Right lobe of liver (tissue), 6 donors: ENCODE data around the gene RNF34. TPM values are rescaled to one million over a fixed set of nuclear protein-coding genes. Genes with fewer than 3 reads are reported as not detected.

Experiments used
- ATAC-seq, 4 donors: fragments of 200-7000 bp; cut with Tn5 transposase; one replicate each; pipeline ENCODE4 v1.9.1; 2020; ENCODE audit warnings: mild to moderate bottlenecking in 4 of 4, moderate library complexity in 4 of 4
- DNase-seq, 3 donors: peaks; one replicate each; pipeline ENCODE4 v3.0.0-alpha.2; 2020
- H3K27ac ChIP-seq, 3 donors: fragments of 200-600 bp; one replicate each; pipeline ENCODE4 v1.8.0; 2022
- H3K27me3 ChIP-seq, 2 donors: fragments of 200-600 bp; one replicate each; pipeline ENCODE4 v1.8.0; 2022
- H3K36me3 ChIP-seq, 4 donors: fragments of 200-600 bp; sonication (generic) in 1 of 4; one replicate each; pipeline versions ENCODE4 v1.5.1 to v1.8.0; 2017 to 2022; ENCODE audit warnings: control low read depth in 1 of 4
- H3K4me1 ChIP-seq, 4 donors: fragments of 200-600 bp; sonication (generic) in 1 of 4; one replicate each; pipeline versions ENCODE4 v1.5.1 to v1.8.0; 2017 to 2022; ENCODE audit warnings: control low read depth in 1 of 4
- H3K4me3 ChIP-seq, 3 donors: fragments of 200-600 bp; one replicate each; pipeline ENCODE4 v1.8.0; 2022
- H3K9me3 ChIP-seq, 4 donors: fragments of 200-600 bp; sonication (generic) in 1 of 4; one replicate each; pipeline versions ENCODE4 v1.5.1 to v1.8.0; 2017 to 2022; ENCODE audit warnings: control low read depth in 1 of 4
- CTCF ChIP-seq, 4 donors: fragments of 200-600 bp in 3 of 4; fragments of 450-650 bp in 1 of 4; IDR thresholded peaks; one replicate each; pipeline versions ENCODE4 v1.5.1 to v1.8.0; 2016 to 2022; ENCODE audit warnings: antibody characterized with exemption in 4 of 4, mild to moderate bottlenecking in 2 of 4
- POLR2A ChIP-seq: fragments of 450-650 bp; IDR thresholded peaks from one replicate; pipeline ENCODE4 v1.6.1; 2017; ENCODE audit warnings: antibody characterized with exemption, mild to moderate bottlenecking
- WGBS: methylation state at CpG from one replicate; pipeline ENCODE4 v1.1.6; 2018; ENCODE audit warnings: low coverage, low lambda C conversion rate; ENCODE audit not compliant: insufficient coverage; ENCODE audit errors: missing lambda C conversion rate; 5-methylcytosine and 5-hydroxymethylcytosine counted together
- intact Hi-C, 2 donors: fragments of 100-400 bp; cut with DNase I; formaldehyde crosslinking; loops; one replicate each; pipeline versions ENCODE4 v1.11.2 to v1.14.1; 2022
- microRNA-seq, 2 donors: library from miRNA; unstranded; fragments of <30 nt; microRNA quantifications; one replicate each; pipeline ENCODE4, GENCODE V29; 2019 to 2020
- total RNA-seq, 6 experiments: library from RNA; depleted of rRNA in 2 of 6; stranded (reverse); fragments of >200 nt in 2 of 6; fragmentation: NEBNext Ultra II Directional in 3 of 6; extraction: Animal tissue kit (Norgen Biotek cat#: 25700) in 3 of 6; gene quantifications; one replicate each; pipeline versions ENCODE4 v1.1.0 to v1.2.4, GENCODE V29; 2016 to 2023
- donor health status: DM: no; HTN: yes; CAD: no.
- donor health status: DM: no; HTN: no; CAD: no.
- donor health status: DM: no; HTN: no; CAD: no.
- donor health status: DM: no; HTN: yes; CAD: no.
- donor health status: DM: no; HTN: yes; CAD: no.

The RNF34 gene
- total RNA-seq, 6 experiments from 2014 or later = 11.7 to 22.3 (median 14.6) TPM

GRCh38 chr12:121467638-121468498 is 68.0 kb downstream of the RNF34 start:
- WGBS = 44% methylated on average over 2 of the region's 48 CpGs
- DNase-seq = peak; percentile 58 to 65 (median 61)

GRCh38 chr12:121468499-121468801 is 68.5 kb downstream of the RNF34 start:
- H3K36me3 ChIP-seq = no peaks in the 10 kb centered on the region
- WGBS = 38% methylated on average over 1 of the region's 4 CpGs
- no peak overlapping the region for H3K27ac ChIP-seq
- no peaks in the 10 kb centered on the region for H3K9me3 ChIP-seq
- intact Hi-C loops = no loop called here
- H3K4me3 ChIP-seq = no peak overlapping the region
- TF ChIP-seq POLR2A = no peak
- no peak for TF ChIP-seq CTCF (IDR thresholded peaks at IDR 0.05)
- no peak for ATAC-seq
- H3K4me1 ChIP-seq = peaks cover 0 to 18% (median 6%) of the 10 kb centered on the region in 4 donors
- no peak for DNase-seq
- no peaks in the 10 kb centered on the region for H3K27me3 ChIP-seq

More at GRCh38 chr12:121467638-121468498, 68.0 kb downstream of the RNF34 start:
- no peak for TF ChIP-seq POLR2A
- TF ChIP-seq CTCF (IDR thresholded peaks at IDR 0.05) = no peak
- Histone ChIP-seq H3K9me3 (no peaks in the 10 kb centered on the region), H3K27me3 (no peaks in the 10 kb centered on the region), H3K4me3 (peak overlapping the region; percentile 50 to 68 (median 51)), H3K36me3 (no peaks in the 10 kb centered on the region), H3K27ac (no peak overlapping the region), H3K4me1 (peaks cover 0 to 15% (median 3%) of the 10 kb centered on the region in 4 donors)
- ATAC-seq = peak; percentile 2 to 17 (median 3)
- intact Hi-C loops = no loop called here

- 78% methylated on average over 2 of the region's 2 CpGs for WGBS
- DNase-seq (no peak), ATAC-seq (no peak)
- Histone ChIP-seq H3K4me3 (no peak overlapping the region), H3K9me3 (no peaks in the 10 kb centered on the region), H3K4me1 (peaks cover 0 to 17% (median 6%) of the 10 kb centered on the region in 4 donors), H3K36me3 (no peaks in the 10 kb centered on the region), H3K27me3 (no peaks in the 10 kb centered on the region), H3K27ac (no peak overlapping the region)
- no peak for TF ChIP-seq CTCF (IDR thresholded peaks at IDR 0.05)
- TF ChIP-seq POLR2A = no peak
- intact Hi-C loops = no loop called here
These were observed 70.8 kb downstream of the RNF34 start for GRCh38 chr12:121470751-121471150.

- H3K4me3 ChIP-seq = no peak overlapping the region
- H3K36me3 ChIP-seq = no peaks in the 10 kb centered on the region
- ATAC-seq (peak in 3 of 4 donors; percentile 30 to 52 (median 46)), DNase-seq (no peak)
- H3K27me3 ChIP-seq = no peaks in the 10 kb centered on the region
- TF ChIP-seq POLR2A (no peak), CTCF (IDR thresholded peaks at IDR 0.05) (no peak)
- 55% methylated on average over 6 of the region's 7 CpGs for WGBS
- intact Hi-C loops = no loop called here
- no peaks in the 10 kb centered on the region for H3K9me3 ChIP-seq
- H3K4me1 ChIP-seq = peaks cover 0 to 12% (median 6%) of the 10 kb centered on the region in 4 donors
- no peak overlapping the region for H3K27ac ChIP-seq
These were observed 72.4 kb downstream of the RNF34 start for GRCh38 chr12:121472150-121472905.

Small RNAs within 50 kb of the gene (microRNA-seq; reads per million reads assigned to microRNA genes)
- 0 reads per million in 2 donors for gene MIR7107

Other genes starting within 250 kb of the RNF34 start
- 10 to 100 TPM; 11.5 to 79.7 (median 21.9) TPM for gene P2RX4, start 190.0 kb upstream of the RNF34 start, total RNA-seq
- 10 to 100 TPM; 20.6 to 31.8 (median 24.1) TPM for gene CAMKK2, start 103.4 kb upstream of the RNF34 start, total RNA-seq
- gene ANAPC5, start 47.7 kb upstream of the RNF34 start, total RNA-seq = 10 to 100 TPM; 40.7 to 68.8 (median 49.8) TPM
- 10 to 100 TPM in 2 of 6 experiments, 1 to 10 TPM in 4; 4.8 to 22.8 (median 9.8) TPM for gene KDM2B, start 180.9 kb downstream of the RNF34 start, total RNA-seq
- gene ORAI1, start 226.4 kb downstream of the RNF34 start, total RNA-seq = 10 to 100 TPM in 2 of 6 experiments, 1 to 10 TPM in 4; 6.9 to 14.4 (median 9.0) TPM